Measurements from ENCODE around the gene TMEM263. TPM values are rescaled to one million over a fixed set of nuclear protein-coding genes. Genes with fewer than 3 reads are reported as not detected.

The TMEM263 gene
- total RNA-seq, 1 donor from 2014 or later: 26.1 TPM

GRCh38 chr12:106984588-106985137 lies 29.0 kb downstream of the TMEM263 start:
- H3K36me3 Mint-ChIP-seq (ENCODE audit: low read depth, unreplicated experiment): peaks cover 13% of the 10 kb centered on the region
- peaks cover 22% of the 10 kb centered on the region for H3K4me1 Mint-ChIP-seq (ENCODE audit: unreplicated experiment)
- TF ChIP-seq CTCF (IDR thresholded peaks at IDR 0.05; ENCODE audit: unreplicated experiment): no peak
- H3K27me3 Mint-ChIP-seq (ENCODE audit: unreplicated experiment): peaks cover 7% of the 10 kb centered on the region
- H3K27ac Mint-ChIP-seq (ENCODE audit: unreplicated experiment): no peak overlapping the region
- H3K4me3 Mint-ChIP-seq (ENCODE audit: unreplicated experiment): peak overlapping the region; percentile 5
- H3K9me3 Mint-ChIP-seq (ENCODE audit: unreplicated experiment): no peaks in the 10 kb centered on the region
- no peak for DNase-seq (ENCODE audit: low spot score)

GRCh38 chr12:106985479-106985878 lies 29.8 kb downstream of the TMEM263 start:
- no peak for DNase-seq (ENCODE audit: low spot score)
- no peak for TF ChIP-seq CTCF (IDR thresholded peaks at IDR 0.05; ENCODE audit: unreplicated experiment)
- Mint-ChIP-seq H3K36me3 (ENCODE audit: low read depth, unreplicated experiment) (peaks cover 13% of the 10 kb centered on the region), H3K27ac (ENCODE audit: unreplicated experiment) (no peak overlapping the region), H3K27me3 (ENCODE audit: unreplicated experiment) (peaks cover 7% of the 10 kb centered on the region), H3K4me1 (ENCODE audit: unreplicated experiment) (peaks cover 22% of the 10 kb centered on the region), H3K9me3 (ENCODE audit: unreplicated experiment) (no peaks in the 10 kb centered on the region), H3K4me3 (ENCODE audit: unreplicated experiment) (no peak overlapping the region)

GRCh38 chr12:106986135-106986534 lies 30.4 kb downstream of the TMEM263 start:
- H3K27ac Mint-ChIP-seq (ENCODE audit: unreplicated experiment): no peak overlapping the region

GRCh38 chr12:106986625-106987389 lies 31.1 kb downstream of the TMEM263 start, which contains the start of gene MTERF2:
MTERF2 (minus strand) TSS chr12:106987146; CDS start chr12:106978714, 8,432 bp downstream.
- H3K27me3 Mint-ChIP-seq (ENCODE audit: unreplicated experiment): peaks cover 6% of the 10 kb centered on the region
- H3K9me3 Mint-ChIP-seq (ENCODE audit: unreplicated experiment): no peaks in the 10 kb centered on the region
- peaks cover 13% of the 10 kb centered on the region for H3K36me3 Mint-ChIP-seq (ENCODE audit: low read depth, unreplicated experiment)
- H3K4me1 Mint-ChIP-seq (ENCODE audit: unreplicated experiment): peaks cover 22% of the 10 kb centered on the region
- no peak for TF ChIP-seq CTCF (IDR thresholded peaks at IDR 0.05; ENCODE audit: unreplicated experiment)
- peak; percentile 92 for DNase-seq (ENCODE audit: low spot score)
- peak within 1 kb of the TSS; percentile 95 for H3K4me3 Mint-ChIP-seq (ENCODE audit: unreplicated experiment)
- peak within 1 kb of the TSS; percentile 7 for H3K27ac Mint-ChIP-seq (ENCODE audit: unreplicated experiment)

More at GRCh38 chr12:106986135-106986534, 30.4 kb downstream of the TMEM263 start:
- peak overlapping the region; percentile 95 for H3K4me3 Mint-ChIP-seq (ENCODE audit: unreplicated experiment)
- no peak for TF ChIP-seq CTCF (IDR thresholded peaks at IDR 0.05; ENCODE audit: unreplicated experiment)
- H3K36me3 Mint-ChIP-seq (ENCODE audit: low read depth, unreplicated experiment): peaks cover 13% of the 10 kb centered on the region
- no peak for DNase-seq (ENCODE audit: low spot score)
- H3K9me3 Mint-ChIP-seq (ENCODE audit: unreplicated experiment): no peaks in the 10 kb centered on the region
- H3K27me3 Mint-ChIP-seq (ENCODE audit: unreplicated experiment): peaks cover 6% of the 10 kb centered on the region
- H3K4me1 Mint-ChIP-seq (ENCODE audit: unreplicated experiment): peaks cover 22% of the 10 kb centered on the region

- peaks cover 6% of the 10 kb centered on the region for H3K27me3 Mint-ChIP-seq (ENCODE audit: unreplicated experiment)
- no peak overlapping the region for H3K27ac Mint-ChIP-seq (ENCODE audit: unreplicated experiment)
- peaks cover 13% of the 10 kb centered on the region for H3K36me3 Mint-ChIP-seq (ENCODE audit: low read depth, unreplicated experiment)
- DNase-seq (ENCODE audit: low spot score): no peak
- no peak for TF ChIP-seq CTCF (IDR thresholded peaks at IDR 0.05; ENCODE audit: unreplicated experiment)
- peaks cover 18% of the 10 kb centered on the region for H3K4me1 Mint-ChIP-seq (ENCODE audit: unreplicated experiment)
- peak overlapping the region; percentile 66 for H3K4me3 Mint-ChIP-seq (ENCODE audit: unreplicated experiment)
- no peaks in the 10 kb centered on the region for H3K9me3 Mint-ChIP-seq (ENCODE audit: unreplicated experiment)
These were observed 32.1 kb downstream of the TMEM263 start for GRCh38 chr12:106987846-106988245.

All from endothelial cell (in vitro differentiated cells).